Mesenchymal stem cell (in vitro differentiated cells and primary cell): Measurements from ENCODE around the gene ZFPM1.

Experiments used
- DNase-seq: peaks from one replicate; pipeline ENCODE4 v3.0.0-alpha.2; 2013
- H2AFZ ChIP-seq: one replicate; pipeline ENCODE4 v1.6.1; 2013; ENCODE audit warnings: low read depth, mild to moderate bottlenecking, control low read depth, inconsistent platforms, low read length, moderate library complexity
- H2AK5ac ChIP-seq: 2 replicates; pipeline ENCODE4 v1.6.1; 2013; ENCODE audit warnings: low read length, moderate library complexity, mild to moderate bottlenecking, inconsistent platforms; ENCODE audit not compliant: severe bottlenecking
- H2BK120ac ChIP-seq: one replicate; pipeline ENCODE4 v1.6.1; 2013; ENCODE audit warnings: low read depth, mild to moderate bottlenecking, inconsistent platforms, low read length, moderate library complexity
- H2BK12ac ChIP-seq, 2 experiments: one replicate each; pipeline ENCODE4 v1.6.1; 2013; ENCODE audit warnings: inconsistent platforms in 2 of 2, low read length in 2 of 2, mild to moderate bottlenecking in 2 of 2, moderate library complexity in 2 of 2, control low read depth in 1 of 2
- H2BK15ac ChIP-seq: one replicate; pipeline ENCODE4 v1.6.1; 2013; ENCODE audit warnings: mild to moderate bottlenecking, low read depth, inconsistent platforms; ENCODE audit not compliant: poor library complexity, severe bottlenecking
- H2BK5ac ChIP-seq: 2 replicates; pipeline ENCODE4 v1.6.1; 2013; ENCODE audit warnings: low read depth, mild to moderate bottlenecking, low read length, control low read depth, inconsistent platforms; ENCODE audit not compliant: poor library complexity, severe bottlenecking
- H3K14ac ChIP-seq, 2 experiments: one replicate each; pipeline ENCODE4 v1.6.1; 2013; ENCODE audit warnings: inconsistent platforms in 2 of 2, low read length in 2 of 2, control low read depth in 1 of 2, mild to moderate bottlenecking in 1 of 2, moderate library complexity in 1 of 2
- H3K18ac ChIP-seq, 2 experiments: one replicate each; pipeline ENCODE4 v1.6.1; 2013; ENCODE audit warnings: inconsistent platforms in 2 of 2, low read length in 2 of 2, control low read depth in 1 of 2, low read depth in 1 of 2, mild to moderate bottlenecking in 1 of 2
- H3K23ac ChIP-seq, 2 experiments: one replicate each; pipeline ENCODE4 v1.6.1; 2013; ENCODE audit warnings: inconsistent platforms in 2 of 2, low read length in 2 of 2, mild to moderate bottlenecking in 2 of 2, moderate library complexity in 2 of 2, control low read depth in 1 of 2
- H3K27ac ChIP-seq: 2 replicates; pipeline ENCODE4 v1.5.1; 2013; ENCODE audit warnings: mild to moderate bottlenecking, moderate library complexity, low read length, control low read depth, inconsistent platforms; ENCODE audit not compliant: poor library complexity, severe bottlenecking
- H3K27me3 ChIP-seq, 2 experiments: 2 replicates each; pipeline versions ENCODE4 v1.6.1 to v1.7.0; 2013; ENCODE audit warnings: low read length in 2 of 2, mild to moderate bottlenecking in 2 of 2, moderate library complexity in 2 of 2, control low read depth in 1 of 2, inconsistent platforms in 1 of 2; ENCODE audit not compliant: control insufficient read depth in 1 of 2, insufficient read depth in 1 of 2
- H3K36me3 ChIP-seq, 2 experiments: 2 replicates each; pipeline versions ENCODE4 v1.6.1 to v1.7.0; 2013; ENCODE audit warnings: low read length in 2 of 2, control low read depth in 1 of 2, inconsistent platforms in 1 of 2, low read depth in 1 of 2, mild to moderate bottlenecking in 1 of 2; ENCODE audit not compliant: insufficient read depth in 2 of 2, control insufficient read depth in 1 of 2
- H3K4ac ChIP-seq, 2 experiments: one replicate each; pipeline ENCODE4 v1.6.1; 2013; ENCODE audit warnings: inconsistent platforms in 2 of 2, low read length in 2 of 2, mild to moderate bottlenecking in 2 of 2, moderate library complexity in 2 of 2, control low read depth in 1 of 2, low read depth in 1 of 2
- H3K4me1 ChIP-seq: 2 replicates; pipeline ENCODE4 v1.6.1; 2013; ENCODE audit warnings: low read depth, low read length, control low read depth; ENCODE audit not compliant: control insufficient read depth, insufficient read depth
- H3K4me2 ChIP-seq: 2 replicates; pipeline ENCODE4 v1.6.1; 2013; ENCODE audit warnings: low read length, mild to moderate bottlenecking, inconsistent platforms; ENCODE audit not compliant: poor library complexity, severe bottlenecking
- H3K4me3 ChIP-seq, 2 experiments: 2 replicates each; pipeline versions ENCODE4 v1.5.1 to v1.7.0; 2013; ENCODE audit warnings: low read length in 2 of 2, mild to moderate bottlenecking in 2 of 2, control low read depth in 1 of 2, low read depth in 1 of 2; ENCODE audit not compliant: insufficient read depth in 1 of 2
- H3K79me1 ChIP-seq: replicated peaks from 2 replicates; pipeline ENCODE4 v1.6.1; 2013; ENCODE audit warnings: mild to moderate bottlenecking, control low read depth, low read length, inconsistent platforms; ENCODE audit not compliant: poor library complexity, severe bottlenecking
- H3K9ac ChIP-seq: 2 replicates; pipeline ENCODE4 v1.7.0; 2013; ENCODE audit warnings: mild to moderate bottlenecking, low read length, moderate library complexity
- H3K9me3 ChIP-seq: 2 replicates; pipeline ENCODE4 v1.7.0; 2013; ENCODE audit warnings: mild to moderate bottlenecking, low read length; ENCODE audit not compliant: control insufficient read depth
- H4K8ac ChIP-seq: one replicate; pipeline ENCODE4 v1.6.1; 2013; ENCODE audit warnings: inconsistent platforms, mild to moderate bottlenecking, low read length, moderate library complexity
- H4K91ac ChIP-seq: one replicate; pipeline ENCODE4 v1.6.1; 2013; ENCODE audit warnings: mild to moderate bottlenecking, low read length, inconsistent platforms
- WGBS: methylation state at CpG from one replicate; pipeline ENCODE4 v1.1.7; 2013; ENCODE audit warnings: mixed read lengths; 5-methylcytosine and 5-hydroxymethylcytosine counted together

ZFPM1 gene

DNA sequence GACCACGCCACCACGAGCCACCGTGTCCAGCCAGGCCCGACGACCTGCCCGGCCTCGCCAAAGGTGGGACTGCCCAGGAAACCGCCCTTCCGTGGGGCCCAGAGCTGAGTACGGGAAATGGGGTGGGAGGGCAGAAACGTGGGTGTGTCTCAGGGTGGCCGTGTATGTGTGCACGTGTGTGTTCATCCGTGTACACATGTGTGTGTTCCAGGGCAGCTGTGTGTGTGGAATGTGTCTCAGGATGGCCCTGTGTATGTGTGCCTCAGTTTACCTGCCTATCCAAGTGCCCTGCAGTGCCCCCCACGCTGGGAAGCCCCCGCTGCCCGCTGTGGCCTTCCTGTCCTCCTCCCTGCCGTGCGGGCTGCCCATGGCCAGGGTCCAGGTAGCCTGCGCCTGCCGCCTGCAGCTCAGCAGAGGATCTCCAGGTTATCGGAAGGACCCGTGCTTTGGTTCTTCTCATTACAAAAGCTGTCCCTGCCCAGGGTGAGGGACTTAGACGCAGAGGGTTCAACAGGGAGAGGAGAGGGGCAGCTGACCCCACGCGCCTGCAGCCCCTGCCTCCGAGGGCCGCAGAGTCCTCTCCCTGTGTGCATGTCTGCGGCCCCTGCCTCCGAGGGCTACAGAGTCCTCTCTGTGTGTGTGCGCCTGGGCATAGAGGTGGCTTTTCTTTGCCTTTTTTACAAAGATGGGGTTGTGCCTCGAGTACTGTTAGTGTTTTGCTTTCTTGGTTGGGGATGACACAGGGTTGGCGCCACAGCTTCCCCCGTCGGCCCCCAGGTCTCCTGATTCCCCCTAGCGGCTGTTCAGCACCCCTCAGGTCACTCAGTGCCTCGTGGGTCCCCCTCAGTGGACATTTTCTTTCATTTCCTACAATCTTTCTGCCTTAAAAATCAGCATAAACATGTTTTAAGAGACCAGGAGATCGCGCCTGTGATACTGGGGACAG lies 46.7 kb upstream of the ZFPM1 start:
- Histone ChIP-seq H3K4me1 (peaks cover 9% of the 10 kb centered on the region), H3K79me1 (no peaks in the 10 kb centered on the region), H3K18ac (no peak overlapping the region), H4K8ac (no peak overlapping the region), H4K91ac (no peak overlapping the region), H2BK5ac (no peak overlapping the region), H3K27ac (no peak overlapping the region), H3K4me2 (no peak overlapping the region), H2BK12ac (no peak overlapping the region), H3K4ac (no peak overlapping the region), H2AFZ (no peak overlapping the region), H3K9me3 (no peaks in the 10 kb centered on the region), H3K27me3 (no peaks in the 10 kb centered on the region), H3K9ac (peak overlapping the region; percentile 86), H3K36me3 (peaks cover 15 to 22% of the 10 kb centered on the region in 2 experiments), H2BK120ac (no peak overlapping the region), H2BK15ac (no peak overlapping the region), H3K4me3 (peak overlapping the region in 1 of 2 experiments; percentile 82), H3K23ac (no peak overlapping the region), H2AK5ac (no peak overlapping the region), H3K14ac (no peak overlapping the region)
- no peak for DNase-seq
- WGBS, result 90% methylated on average over 38 of the region's 39 CpGs

DNA sequence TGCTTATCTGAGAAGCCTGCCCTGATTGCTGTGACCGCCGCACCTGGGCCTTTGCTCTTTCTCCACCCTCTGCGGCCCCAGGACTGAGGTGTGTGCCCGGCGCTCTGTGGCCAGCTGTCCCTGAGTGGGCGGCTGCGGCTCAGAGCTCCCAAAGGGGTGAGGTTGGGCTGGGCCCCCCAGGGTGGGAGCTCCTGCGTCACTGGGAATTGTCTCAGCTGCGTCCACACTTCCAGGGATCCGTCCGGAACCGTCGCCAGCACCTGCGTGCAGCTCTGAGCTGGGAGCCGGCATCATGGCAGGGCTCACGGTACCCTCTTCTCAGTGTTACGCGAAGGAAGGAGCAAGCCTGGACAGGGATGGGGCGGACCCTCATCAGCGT lies 46.0 kb upstream of the ZFPM1 start:
- Histone ChIP-seq H2BK12ac (no peak overlapping the region), H2BK15ac (no peak overlapping the region), H3K9me3 (no peaks in the 10 kb centered on the region), H3K14ac (no peak overlapping the region), H3K4ac (no peak overlapping the region), H3K18ac (no peak overlapping the region), H2BK120ac (no peak overlapping the region), H3K36me3 (peaks cover 15 to 22% of the 10 kb centered on the region in 2 experiments), H3K27me3 (no peaks in the 10 kb centered on the region), H4K8ac (no peak overlapping the region), H3K4me2 (no peak overlapping the region), H2BK5ac (no peak overlapping the region), H3K79me1 (no peaks in the 10 kb centered on the region), H2AK5ac (no peak overlapping the region), H3K23ac (no peak overlapping the region), H3K9ac (peak overlapping the region; percentile 86), H3K4me1 (peaks cover 9% of the 10 kb centered on the region), H4K91ac (no peak overlapping the region), H3K27ac (no peak overlapping the region), H2AFZ (no peak overlapping the region), H3K4me3 (peak overlapping the region in 1 of 2 experiments; percentile 82)
- 98% methylated on average over 20 of the region's 20 CpGs for WGBS
- no peak for DNase-seq

DNA sequence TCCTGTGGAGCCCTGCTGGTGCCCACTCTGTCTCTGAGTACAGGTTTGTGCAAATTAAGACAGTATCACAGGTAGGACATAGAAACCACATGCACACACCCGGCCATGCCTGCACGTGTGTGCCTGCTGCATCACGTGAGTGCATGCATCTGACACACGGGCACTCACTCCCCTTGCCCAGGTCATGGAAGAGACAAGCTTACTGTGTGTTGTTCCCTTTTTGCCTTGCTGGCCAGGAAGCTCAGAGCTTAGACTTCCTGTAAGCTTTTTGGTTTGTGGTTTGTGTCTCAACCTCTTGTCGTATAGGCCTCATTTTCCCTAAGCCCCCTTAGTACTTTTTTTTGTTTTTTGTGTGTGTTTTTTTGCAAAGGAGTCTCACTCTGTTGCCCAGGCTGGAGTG lies 45.3 kb upstream of the ZFPM1 start:
- Histone ChIP-seq H3K27me3 (no peaks in the 10 kb centered on the region), H3K9me3 (no peaks in the 10 kb centered on the region), H2BK15ac (no peak overlapping the region), H3K36me3 (peaks cover 15 to 22% of the 10 kb centered on the region in 2 experiments), H3K23ac (no peak overlapping the region), H2BK5ac (no peak overlapping the region), H2BK120ac (no peak overlapping the region), H3K18ac (no peak overlapping the region), H2AK5ac (no peak overlapping the region), H3K4me2 (no peak overlapping the region), H4K8ac (no peak overlapping the region), H3K4ac (no peak overlapping the region), H3K9ac (no peak overlapping the region), H3K14ac (no peak overlapping the region), H3K4me1 (peaks cover 9% of the 10 kb centered on the region), H4K91ac (no peak overlapping the region), H2BK12ac (no peak overlapping the region), H3K27ac (no peak overlapping the region), H3K4me3 (no peak overlapping the region), H2AFZ (no peak overlapping the region), H3K79me1 (no peaks in the 10 kb centered on the region)
- DNase-seq, result no peak
- WGBS, result 95% methylated on average over 4 of the region's 5 CpGs

DNA sequence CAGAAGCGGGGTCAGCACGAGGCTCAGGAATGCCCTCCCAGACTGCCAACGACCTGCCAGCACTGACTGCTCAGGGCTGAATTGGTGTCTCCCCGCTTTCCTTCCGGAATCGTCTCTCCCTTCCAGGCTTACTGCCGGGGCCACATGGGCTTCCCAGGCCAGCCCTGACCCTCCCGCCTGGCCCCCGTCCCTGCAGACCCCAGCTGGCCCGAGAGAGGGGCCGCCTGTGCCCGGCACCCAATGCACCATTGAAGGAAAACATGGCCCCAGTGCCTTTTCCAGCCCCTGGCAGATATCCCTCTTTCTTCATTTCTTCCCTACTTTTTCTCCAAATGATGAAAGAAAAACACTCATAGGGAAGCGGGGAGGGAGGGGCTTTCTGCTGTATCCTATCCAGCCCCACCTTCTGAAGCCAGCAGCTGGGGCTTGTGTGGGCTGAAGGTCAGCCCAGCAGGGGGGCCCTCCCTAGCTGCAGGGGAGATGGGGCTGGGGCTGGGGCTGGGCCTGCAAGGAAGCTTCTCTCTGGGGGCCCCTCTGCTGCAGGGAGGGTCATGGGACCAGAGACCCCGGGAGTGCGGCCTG lies 44.4 kb upstream of the ZFPM1 start:
- Histone ChIP-seq H2BK120ac (no peak overlapping the region), H4K8ac (no peak overlapping the region), H2BK12ac (no peak overlapping the region), H3K18ac (no peak overlapping the region), H3K4me2 (no peak overlapping the region), H2BK5ac (no peak overlapping the region), H3K27me3 (no peaks in the 10 kb centered on the region), H3K9ac (no peak overlapping the region), H3K27ac (no peak overlapping the region), H2BK15ac (no peak overlapping the region), H2AK5ac (no peak overlapping the region), H4K91ac (no peak overlapping the region), H3K9me3 (no peaks in the 10 kb centered on the region), H3K14ac (no peak overlapping the region), H2AFZ (no peak overlapping the region), H3K36me3 (peaks cover 15 to 24% of the 10 kb centered on the region in 2 experiments), H3K4ac (no peak overlapping the region), H3K4me3 (no peak overlapping the region), H3K4me1 (peaks cover 9% of the 10 kb centered on the region), H3K23ac (no peak overlapping the region), H3K79me1 (no peaks in the 10 kb centered on the region)
- no peak for DNase-seq
- 86% methylated on average over 15 of the region's 15 CpGs for WGBS
